ENCODE measurements around the gene LACC1.

The LACC1 gene

DNA sequence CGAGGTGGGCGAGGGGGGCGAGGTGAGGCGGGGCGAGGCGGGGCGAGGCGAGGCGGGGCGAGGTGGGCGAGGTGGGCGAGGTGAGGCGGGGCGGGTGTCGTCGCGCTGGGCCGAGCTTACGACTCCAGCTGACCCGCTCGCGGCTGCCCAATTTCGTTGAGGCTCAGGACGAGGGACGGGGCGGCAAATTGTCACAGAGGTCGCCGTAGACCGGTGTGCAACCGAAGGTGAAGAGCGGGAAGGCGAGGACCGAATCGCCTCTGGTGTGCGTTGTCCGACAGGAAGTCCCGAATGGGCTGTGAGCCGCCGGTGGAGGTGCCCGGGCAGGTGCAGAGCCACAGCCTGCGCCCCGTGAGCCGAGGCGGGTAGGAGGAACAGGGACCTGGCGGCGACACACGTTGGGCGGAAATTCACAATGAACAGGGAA lies at the start of gene LACC1:
Gene LACC1, plus strand, starts transcription at position 150 of the 427 bp plus-strand sequence. CDS start 1,082 bp downstream, outside the sequence.
- H3K4me3 ChIP-seq (ENCODE audit: low read depth, low read length), result peak within 1 kb of the TSS; percentile 60

GRCh38 chr13:43830497-43830881 lies 49.2 kb upstream of the LACC1 start:
- H3K4me3 ChIP-seq (ENCODE audit: low read depth, low read length), result no peak overlapping the region

DNA sequence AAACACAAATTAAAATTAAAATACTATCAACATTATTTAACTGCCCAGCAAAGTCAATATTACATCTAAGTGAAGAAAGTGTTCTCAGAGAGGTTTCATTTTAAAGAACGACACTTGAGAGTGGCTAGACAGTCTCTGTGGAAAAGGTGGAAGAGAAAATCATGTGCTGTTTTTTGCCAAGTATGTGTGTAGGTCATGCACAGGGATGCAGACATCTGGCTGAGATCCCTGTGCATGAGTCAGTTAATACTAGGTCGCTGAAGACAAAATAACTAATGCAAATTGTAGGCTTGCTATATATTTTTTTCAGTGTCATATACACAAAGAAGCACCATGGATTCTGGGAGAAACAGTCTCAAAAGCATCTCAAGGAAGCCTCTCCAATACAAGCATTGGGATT lies 48.6 kb upstream of the LACC1 start:
- H3K4me3 ChIP-seq (ENCODE audit: low read depth, low read length), result no peak overlapping the region

DNA sequence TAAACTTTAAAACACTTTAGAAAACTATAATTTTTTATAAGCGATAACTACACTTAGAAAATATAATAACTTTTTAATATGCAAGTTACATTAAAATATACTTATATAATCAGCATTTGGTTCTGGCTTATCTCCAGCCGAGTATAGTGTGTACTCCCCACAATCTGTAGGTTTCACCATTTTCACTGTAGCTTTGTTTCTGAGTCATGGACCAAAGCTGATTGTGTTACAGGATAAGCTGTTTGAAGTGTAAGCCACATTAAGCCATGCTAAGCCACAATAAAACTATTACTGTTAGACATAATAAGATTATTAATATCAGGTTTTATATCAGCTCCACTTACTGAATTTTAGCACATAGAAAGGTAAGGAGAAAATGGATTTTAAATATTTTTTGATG lies 44.0 kb upstream of the LACC1 start:
- H3K4me3 ChIP-seq (ENCODE audit: low read depth, low read length), result no peak overlapping the region

GRCh38 chr13:43838909-43839308 lies 40.8 kb upstream of the LACC1 start:
- H3K4me3 ChIP-seq (ENCODE audit: low read depth, low read length), result no peak overlapping the region

DNA sequence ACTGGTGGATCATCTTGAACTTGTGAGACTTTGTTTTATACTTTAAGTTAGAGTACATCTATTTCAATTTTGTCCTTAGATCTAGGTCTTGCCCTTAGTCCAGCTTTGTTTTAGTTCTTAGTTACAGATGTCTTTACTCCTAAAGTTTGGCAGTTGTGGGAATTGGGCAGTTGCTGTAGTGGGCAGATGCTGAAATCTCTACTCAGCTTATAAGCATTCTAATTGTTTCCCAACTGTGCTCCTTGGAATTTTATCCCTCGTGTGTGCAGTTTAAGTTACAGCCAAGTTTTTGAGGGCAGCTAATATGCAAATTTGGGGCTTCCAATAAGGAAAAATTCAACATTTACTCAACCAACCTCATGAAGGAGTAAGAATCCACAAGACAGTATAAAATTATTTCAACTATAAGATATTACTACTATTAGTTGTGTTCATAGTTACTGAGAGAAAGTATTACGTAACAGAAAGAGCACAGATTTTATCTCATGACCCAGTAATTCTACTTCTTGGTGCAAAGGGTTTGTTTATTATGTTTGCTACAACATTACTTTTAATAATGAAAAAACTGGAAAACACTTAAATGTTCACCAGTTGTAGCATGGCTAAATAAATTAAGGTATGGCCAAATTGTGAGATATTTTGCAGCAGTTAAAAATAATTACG lies 33.1 kb upstream of the LACC1 start:
- H3K4me3 ChIP-seq (ENCODE audit: low read depth, low read length), result no peak overlapping the region

DNA sequence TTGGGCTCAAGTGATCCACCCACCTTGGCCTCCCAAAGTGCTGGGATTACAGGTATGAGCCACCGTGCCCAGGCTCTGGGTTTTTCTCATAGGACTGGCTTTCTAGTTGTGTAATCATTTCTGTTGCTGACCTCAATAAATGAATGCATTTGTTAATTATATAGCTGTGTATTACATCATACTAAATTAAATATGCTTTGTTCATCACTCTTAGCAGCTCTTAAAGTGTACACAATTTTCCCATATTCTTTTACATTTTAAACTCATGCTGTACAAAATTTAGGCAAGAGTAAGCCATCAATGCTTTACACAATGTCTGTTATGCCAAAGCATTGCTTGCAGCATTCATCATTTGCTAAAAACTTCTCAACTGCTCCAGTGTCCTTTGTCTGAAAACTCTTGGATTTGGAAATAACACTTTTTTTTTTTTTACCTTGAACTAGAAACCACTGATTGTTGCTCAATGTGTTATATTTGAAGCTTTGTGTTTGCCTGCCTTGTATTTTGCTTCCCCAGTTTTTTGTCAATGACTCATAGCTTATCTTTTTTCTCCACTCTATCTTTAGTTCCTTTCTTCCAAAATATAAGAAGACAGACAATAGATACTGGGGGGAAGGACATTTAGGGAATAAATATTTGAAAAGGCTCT lies 31.6 kb upstream of the LACC1 start:
- no peak overlapping the region for H3K4me3 ChIP-seq (ENCODE audit: low read depth, low read length)

- no peak overlapping the region for H3K4me3 ChIP-seq (ENCODE audit: low read depth, low read length)
Observed at GRCh38 chr13:43850873-43851272, 28.8 kb upstream of the LACC1 start.

- no peak overlapping the region for H3K4me3 ChIP-seq (ENCODE audit: low read depth, low read length)
Observed at GRCh38 chr13:43852923-43853404, 26.7 kb upstream of the LACC1 start.

- no peak overlapping the region for H3K4me3 ChIP-seq (ENCODE audit: low read depth, low read length)
Observed at GRCh38 chr13:43861863-43862262, 17.8 kb upstream of the LACC1 start.

DNA sequence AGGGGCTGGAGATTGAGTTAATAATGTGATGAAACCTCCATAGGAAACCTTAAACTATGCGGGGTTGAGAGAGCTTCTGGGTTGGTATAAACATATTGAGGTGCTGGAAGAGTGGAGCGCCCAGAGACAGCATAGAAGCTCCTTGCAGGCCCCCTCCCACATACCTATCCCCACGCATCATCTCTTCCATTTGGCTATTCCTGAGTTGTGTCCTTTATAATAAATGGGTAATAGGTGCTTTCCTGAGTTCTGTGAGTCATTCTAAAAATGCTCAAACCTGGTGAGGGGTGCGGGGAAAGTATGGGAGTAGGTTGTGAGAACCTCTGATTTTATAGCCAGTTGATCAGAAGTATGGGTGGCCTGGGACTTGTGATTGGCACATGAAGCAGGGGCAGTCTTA lies 14.8 kb upstream of the LACC1 start:
- no peak overlapping the region for H3K4me3 ChIP-seq (ENCODE audit: low read depth, low read length)

GRCh38 chr13:43865892-43866291 lies 13.8 kb upstream of the LACC1 start:
- no peak overlapping the region for H3K4me3 ChIP-seq (ENCODE audit: low read depth, low read length)

GRCh38 chr13:43872181-43872580 lies 7.5 kb upstream of the LACC1 start:
- no peak overlapping the region for H3K4me3 ChIP-seq (ENCODE audit: low read depth, low read length)

DNA sequence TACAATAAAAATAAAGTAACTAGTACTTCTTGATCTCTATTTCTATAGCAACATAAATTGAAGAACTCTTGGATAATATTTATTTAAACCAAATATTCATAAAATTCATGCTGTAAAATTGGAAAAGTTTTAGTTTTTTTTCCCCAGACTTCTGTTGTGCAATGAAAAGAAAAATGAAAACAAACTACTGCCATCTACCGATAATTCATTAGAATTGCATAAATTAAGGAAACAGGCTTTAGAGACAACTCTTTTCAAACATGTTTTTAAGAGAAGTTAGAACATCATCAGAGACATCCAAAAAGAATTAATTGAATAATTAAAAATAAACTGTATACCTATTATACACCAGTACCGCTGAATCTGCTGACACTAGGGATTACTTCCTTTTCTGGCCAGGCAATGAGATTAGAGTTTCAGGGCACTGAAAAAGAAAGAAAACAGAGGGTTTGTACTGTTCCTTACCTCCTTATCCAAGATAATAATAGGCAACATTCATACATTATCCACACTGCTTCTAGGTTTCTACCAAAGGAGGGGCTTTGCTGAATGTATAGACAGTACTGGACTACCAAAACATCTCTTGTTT lies 5.1 kb upstream of the LACC1 start:
- no peak overlapping the region for H3K4me3 ChIP-seq (ENCODE audit: low read depth, low read length)

- no peak overlapping the region for H3K4me3 ChIP-seq (ENCODE audit: low read depth, low read length)
Observed at GRCh38 chr13:43876366-43876765, 3.3 kb upstream of the LACC1 start.

- H3K4me3 ChIP-seq (ENCODE audit: low read depth, low read length), result no peak overlapping the region
Observed at GRCh38 chr13:43877326-43877725, 2.4 kb upstream of the LACC1 start.

DNA sequence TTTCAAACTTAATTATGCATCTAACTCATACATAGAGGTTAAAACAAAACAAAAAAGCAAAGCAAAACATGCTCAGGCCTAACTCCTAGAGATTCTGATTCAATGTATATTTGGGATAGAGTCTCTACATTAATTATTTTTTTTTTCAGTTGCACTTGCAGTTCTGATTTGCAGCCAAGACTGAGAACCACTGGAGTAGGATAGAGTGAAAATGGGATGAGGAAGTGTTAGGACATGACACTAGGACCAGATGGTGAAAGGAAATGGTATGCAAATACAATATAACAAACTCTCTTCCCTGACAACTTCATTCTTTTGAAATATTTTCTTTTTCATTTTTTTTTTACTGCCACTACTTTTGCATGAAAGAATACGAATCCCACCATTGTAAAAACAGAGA lies 1.9 kb upstream of the LACC1 start:
- H3K4me3 ChIP-seq (ENCODE audit: low read depth, low read length), result no peak overlapping the region

GRCh38 chr13:43878892-43879754 lies 581 bp upstream of the LACC1 start, which contains the start of gene CCDC122:
CCDC122 (minus strand) TSS chr13:43879740; CDS start chr13:43869376, 10,364 bp downstream.
- peak within 1 kb of the TSS; percentile 60 for H3K4me3 ChIP-seq (ENCODE audit: low read depth, low read length)

DNA sequence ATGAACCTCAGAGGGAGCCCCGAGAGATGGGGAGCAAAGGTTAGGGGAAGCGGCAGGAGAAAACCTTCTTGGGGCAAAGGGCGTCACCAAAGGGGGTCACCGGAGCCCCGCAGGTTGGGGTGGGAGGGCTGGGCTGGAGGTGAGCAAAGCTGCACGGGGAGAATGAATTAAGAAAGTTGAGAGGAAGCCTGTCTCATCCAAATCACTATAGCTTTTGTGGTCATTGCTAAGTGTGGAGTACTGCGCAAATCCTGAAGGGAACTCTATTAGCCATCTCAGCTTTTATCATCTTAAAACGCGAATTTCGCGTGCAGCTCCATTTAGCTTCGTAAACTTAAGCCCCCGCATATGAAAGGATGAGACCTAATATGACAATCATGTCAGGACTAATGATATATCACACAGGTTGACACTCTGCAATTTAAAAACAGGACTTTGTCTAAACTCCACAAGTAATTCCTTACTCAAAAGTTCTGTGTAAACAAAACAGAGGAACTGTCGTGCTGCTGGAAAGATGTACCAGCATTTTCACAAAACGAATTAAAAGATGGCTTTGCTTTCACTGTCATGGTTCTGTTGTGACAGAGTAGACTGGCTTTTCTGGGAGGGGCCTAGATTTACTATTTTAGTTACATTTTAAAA lies 631 bp downstream of the LACC1 start:
- peak overlapping the region; percentile 57 for H3K4me3 ChIP-seq (ENCODE audit: low read depth, low read length)

DNA sequence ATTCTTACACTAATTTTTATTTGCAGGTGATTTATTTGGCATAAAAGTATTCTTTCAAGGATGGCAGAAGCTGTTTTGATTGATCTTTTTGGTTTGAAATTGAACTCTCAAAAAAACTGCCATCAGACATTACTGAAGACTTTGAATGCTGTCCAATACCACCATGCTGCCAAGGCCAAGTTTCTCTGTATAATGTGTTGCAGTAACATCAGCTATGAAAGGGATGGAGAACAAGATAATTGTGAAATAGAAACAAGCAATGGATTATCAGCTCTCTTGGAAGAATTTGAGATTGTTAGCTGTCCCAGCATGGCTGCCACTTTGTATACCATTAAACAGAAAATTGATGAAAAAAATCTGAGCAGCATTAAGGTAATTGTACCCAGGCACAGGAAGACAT lies 1.2 kb downstream of the LACC1 start:
- H3K4me3 ChIP-seq (ENCODE audit: low read depth, low read length), result no peak overlapping the region

DNA sequence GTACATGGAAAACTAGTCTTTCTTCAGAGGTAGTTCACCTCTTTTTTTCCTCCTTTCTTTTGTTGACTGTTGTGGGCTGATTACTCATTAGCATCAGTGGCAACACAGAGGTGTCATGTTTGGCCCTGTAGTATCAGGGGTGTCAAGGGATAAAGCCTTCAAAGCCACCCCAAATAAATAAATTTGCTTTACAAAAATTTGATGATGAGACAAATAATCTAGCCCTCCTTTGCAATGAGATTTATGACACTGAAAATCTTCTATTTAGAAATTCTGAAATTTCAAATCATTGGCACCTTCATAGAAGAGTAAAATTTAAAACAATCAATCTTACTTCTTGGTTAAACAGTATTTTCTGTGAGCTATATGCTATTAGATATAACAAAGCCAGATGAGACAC lies 1.9 kb downstream of the LACC1 start:
- H3K4me3 ChIP-seq (ENCODE audit: low read depth, low read length), result no peak overlapping the region
